ENCODE measurements around the gene SORCS3.

DNA sequence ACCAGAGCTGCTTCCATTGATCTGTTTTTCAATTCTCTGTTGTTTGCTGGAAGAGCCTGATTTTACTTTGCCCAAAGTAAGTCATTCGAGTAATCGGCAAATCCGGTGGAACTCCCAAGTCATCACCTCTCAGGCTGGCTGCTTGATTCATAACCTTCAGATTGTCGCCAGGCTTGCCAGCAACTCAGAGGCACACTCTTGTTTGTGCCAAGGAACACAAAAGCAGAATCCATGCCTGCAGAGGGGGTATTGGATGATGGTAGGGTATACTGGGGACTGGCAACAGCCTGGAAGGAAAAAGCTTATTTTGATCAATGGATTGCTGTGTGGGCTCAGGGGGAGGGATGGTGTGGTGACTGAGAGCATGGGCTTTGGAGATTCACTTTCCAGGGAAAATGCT lies 542.4 kb downstream of the SORCS3 start:
- TF ChIP-seq, protein P1, sequence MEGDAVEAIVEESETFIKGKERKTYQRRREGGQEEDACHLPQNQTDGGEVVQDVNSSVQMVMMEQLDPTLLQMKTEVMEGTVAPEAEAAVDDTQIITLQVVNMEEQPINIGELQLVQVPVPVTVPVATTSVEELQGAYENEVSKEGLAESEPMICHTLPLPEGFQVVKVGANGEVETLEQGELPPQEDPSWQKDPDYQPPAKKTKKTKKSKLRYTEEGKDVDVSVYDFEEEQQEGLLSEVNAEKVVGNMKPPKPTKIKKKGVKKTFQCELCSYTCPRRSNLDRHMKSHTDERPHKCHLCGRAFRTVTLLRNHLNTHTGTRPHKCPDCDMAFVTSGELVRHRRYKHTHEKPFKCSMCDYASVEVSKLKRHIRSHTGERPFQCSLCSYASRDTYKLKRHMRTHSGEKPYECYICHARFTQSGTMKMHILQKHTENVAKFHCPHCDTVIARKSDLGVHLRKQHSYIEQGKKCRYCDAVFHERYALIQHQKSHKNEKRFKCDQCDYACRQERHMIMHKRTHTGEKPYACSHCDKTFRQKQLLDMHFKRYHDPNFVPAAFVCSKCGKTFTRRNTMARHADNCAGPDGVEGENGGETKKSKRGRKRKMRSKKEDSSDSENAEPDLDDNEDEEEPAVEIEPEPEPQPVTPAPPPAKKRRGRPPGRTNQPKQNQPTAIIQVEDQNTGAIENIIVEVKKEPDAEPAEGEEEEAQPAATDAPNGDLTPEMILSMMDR (optimal IDR thresholded peaks at IDR 0.05 in 1 of 3, IDR thresholded peaks at IDR 0.05 in 1 of 3, conservative IDR thresholded peaks at IDR 0.05 in 1 of 3; ENCODE audit: extremely low read depth in 1 of 3, insufficient read depth in 2 of 3, low read length in 3 of 3): no peak
- no peak for TF ChIP-seq EZH2 (IDR thresholded peaks at IDR 0.05; ENCODE audit: low read length)
